Colonic mucosa (tissue), 4 donors: ENCODE measurements around the gene METTL4. TPM values are rescaled to one million over a fixed set of nuclear protein-coding genes. Genes with fewer than 3 reads are reported as not detected.

Experiments
- DNase-seq: peaks from one replicate; pipeline ENCODE4 v3.0.0-alpha.2; 2020
- H3K27ac ChIP-seq: fragments of 200-600 bp; one replicate; pipeline ENCODE4 v1.8.0; 2021
- H3K27me3 ChIP-seq: fragments of 200-600 bp; one replicate; pipeline ENCODE4 v1.8.0; 2021
- H3K36me3 ChIP-seq: fragments of 200-600 bp; one replicate; pipeline ENCODE4 v1.8.0; 2021
- H3K4me1 ChIP-seq: fragments of 200-600 bp; one replicate; pipeline ENCODE4 v1.8.0; 2021; ENCODE audit warnings: mild to moderate bottlenecking
- H3K4me3 ChIP-seq: fragments of 200-600 bp; one replicate; pipeline ENCODE4 v1.8.0; 2021
- H3K9ac ChIP-seq, 2 donors: one replicate each; pipeline ENCODE4 v1.7.0; 2013; ENCODE audit warnings: control low read depth in 2 of 2, low read depth in 2 of 2, low read length in 2 of 2
- H3K9me3 ChIP-seq: fragments of 200-600 bp; one replicate; pipeline ENCODE4 v1.8.0; 2021
- intact Hi-C: fragments of 100-400 bp; cut with DNase I; formaldehyde crosslinking; loops from one replicate; pipeline ENCODE4 v1.14.1; 2022
- total RNA-seq, 2 donors: library from RNA; stranded (reverse); fragmentation: NEBNext Ultra II Directional in 1 of 2; extraction: Animal tissue kit (Norgen Biotek cat#: 25700) in 1 of 2; gene quantifications; one replicate each; pipeline ENCODE4 v1.2.1, GENCODE V29; 2021
- TF ChIP-seq, protein P1 (sequence below): fragments of 200-600 bp; IDR thresholded peaks from one replicate; pipeline ENCODE4 v1.8.0; 2022; ENCODE audit warnings: antibody characterized with exemption, mild to moderate bottlenecking
- donor health status: healthy.
- donor health status: DM: no; HTN: no; CAD: no.
- donor health status: DM: no; HTN: no; CAD: no.

Gene METTL4
- total RNA-seq, 2 donors from 2014 or later = 7.2 to 8.2 TPM

DNA sequence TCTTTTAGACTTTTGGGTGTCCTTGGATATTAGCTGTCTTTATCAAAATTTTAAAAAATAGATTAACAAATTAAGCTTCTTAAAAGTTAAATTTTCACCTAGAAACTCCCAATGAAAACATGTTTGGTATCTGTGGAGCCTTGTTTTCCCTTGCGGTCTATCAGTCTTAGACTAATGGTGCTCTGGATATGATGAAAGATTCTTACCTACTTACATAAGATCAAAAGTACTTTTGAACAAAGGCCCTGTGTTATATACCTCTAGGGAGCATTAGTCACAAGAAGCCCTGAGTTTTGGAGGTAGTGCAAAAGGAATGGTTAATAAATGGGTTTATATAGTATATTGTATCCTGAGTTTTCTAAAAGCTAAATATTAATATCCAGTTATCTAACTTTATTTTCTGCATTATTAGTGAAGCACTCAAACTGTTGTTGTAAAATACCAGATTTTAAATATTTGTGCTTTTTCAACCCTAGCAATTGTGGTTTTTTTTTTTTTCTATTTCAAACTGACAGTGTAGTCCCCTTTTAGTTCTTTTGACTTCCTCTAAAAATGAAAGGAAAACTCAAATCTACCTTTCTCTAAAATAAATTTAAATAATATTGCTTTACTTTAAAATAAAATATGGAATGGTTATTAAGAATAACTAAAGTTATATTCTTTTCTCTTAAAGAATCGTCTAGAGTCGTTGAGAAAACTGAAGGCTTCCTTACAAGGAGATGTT is 18.2 kb upstream of the METTL4 start:
- DNase-seq = no peak
- Histone ChIP-seq H3K27ac (no peak overlapping the region), H3K9me3 (no peaks in the 10 kb centered on the region), H3K4me1 (no peaks in the 10 kb centered on the region), H3K27me3 (no peaks in the 10 kb centered on the region), H3K36me3 (no peaks in the 10 kb centered on the region), H3K9ac (no peak overlapping the region), H3K4me3 (no peak overlapping the region)
- TF ChIP-seq, protein P1, sequence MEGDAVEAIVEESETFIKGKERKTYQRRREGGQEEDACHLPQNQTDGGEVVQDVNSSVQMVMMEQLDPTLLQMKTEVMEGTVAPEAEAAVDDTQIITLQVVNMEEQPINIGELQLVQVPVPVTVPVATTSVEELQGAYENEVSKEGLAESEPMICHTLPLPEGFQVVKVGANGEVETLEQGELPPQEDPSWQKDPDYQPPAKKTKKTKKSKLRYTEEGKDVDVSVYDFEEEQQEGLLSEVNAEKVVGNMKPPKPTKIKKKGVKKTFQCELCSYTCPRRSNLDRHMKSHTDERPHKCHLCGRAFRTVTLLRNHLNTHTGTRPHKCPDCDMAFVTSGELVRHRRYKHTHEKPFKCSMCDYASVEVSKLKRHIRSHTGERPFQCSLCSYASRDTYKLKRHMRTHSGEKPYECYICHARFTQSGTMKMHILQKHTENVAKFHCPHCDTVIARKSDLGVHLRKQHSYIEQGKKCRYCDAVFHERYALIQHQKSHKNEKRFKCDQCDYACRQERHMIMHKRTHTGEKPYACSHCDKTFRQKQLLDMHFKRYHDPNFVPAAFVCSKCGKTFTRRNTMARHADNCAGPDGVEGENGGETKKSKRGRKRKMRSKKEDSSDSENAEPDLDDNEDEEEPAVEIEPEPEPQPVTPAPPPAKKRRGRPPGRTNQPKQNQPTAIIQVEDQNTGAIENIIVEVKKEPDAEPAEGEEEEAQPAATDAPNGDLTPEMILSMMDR = no peak
- intact Hi-C loops = no loop called here

DNA sequence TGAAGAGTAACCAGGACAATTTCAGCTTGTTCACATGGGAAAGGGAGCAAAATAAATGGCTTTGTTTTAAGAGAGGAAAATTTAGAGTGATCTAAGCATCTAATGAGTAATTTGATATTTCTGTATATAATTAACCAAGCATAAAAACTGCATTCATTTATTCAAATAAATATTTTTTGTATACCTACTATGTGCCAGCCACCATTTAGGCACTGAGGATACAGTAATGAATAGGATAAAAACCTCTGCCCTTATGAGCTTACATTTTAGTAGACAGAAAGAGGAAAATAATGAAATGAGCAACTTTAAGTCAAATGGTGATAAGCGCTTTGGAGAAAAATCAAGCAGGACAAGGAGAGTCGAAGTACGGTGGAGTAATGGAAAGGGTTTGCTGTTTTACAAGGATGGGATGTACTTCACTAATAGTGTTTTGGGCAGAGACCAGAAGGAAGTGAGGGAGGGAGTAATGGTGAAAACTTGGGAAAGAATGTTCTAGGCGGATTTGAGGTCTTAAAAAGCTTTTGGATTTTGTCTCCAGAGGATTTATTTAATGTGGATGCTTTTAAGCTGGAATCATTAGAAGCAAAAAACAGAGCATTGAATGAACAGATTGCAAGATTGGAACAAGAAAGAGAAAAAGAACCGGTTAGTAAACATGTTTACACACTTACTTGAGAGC is 17.5 kb upstream of the METTL4 start:
- Histone ChIP-seq H3K4me1 (no peaks in the 10 kb centered on the region), H3K9ac (no peak overlapping the region), H3K27me3 (no peaks in the 10 kb centered on the region), H3K9me3 (no peaks in the 10 kb centered on the region), H3K36me3 (no peaks in the 10 kb centered on the region), H3K27ac (no peak overlapping the region), H3K4me3 (no peak overlapping the region)
- intact Hi-C loops = no loop called here
- no peak for DNase-seq
- TF ChIP-seq, protein P1 = no peak

DNA sequence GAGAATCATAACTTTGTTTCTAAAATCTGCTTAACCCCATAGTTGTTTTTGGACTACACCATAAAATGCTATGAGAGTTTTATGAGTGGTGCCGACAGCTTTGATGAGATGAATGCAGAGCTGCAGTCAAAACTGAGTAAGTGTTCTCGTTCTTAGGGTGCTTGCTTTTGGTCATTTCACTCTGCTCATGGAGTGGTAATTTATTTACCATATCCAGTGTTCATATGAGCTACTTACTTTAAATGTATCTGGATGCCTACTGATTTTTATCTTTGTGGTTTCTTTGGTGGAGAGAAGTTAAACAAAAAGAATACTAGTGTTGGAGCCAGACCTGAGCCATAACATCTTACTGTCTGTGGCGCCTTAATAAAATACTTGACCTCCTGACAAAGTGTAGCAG is 16.5 kb upstream of the METTL4 start:
- no peak overlapping the region for H3K9ac ChIP-seq
- DNase-seq = no peak
- H3K27me3 ChIP-seq = no peaks in the 10 kb centered on the region
- no peaks in the 10 kb centered on the region for H3K4me1 ChIP-seq
- intact Hi-C loops = no loop called here
- H3K4me3 ChIP-seq = no peak overlapping the region
- no peaks in the 10 kb centered on the region for H3K36me3 ChIP-seq
- TF ChIP-seq, protein P1 = no peak
- no peak overlapping the region for H3K27ac ChIP-seq
- no peaks in the 10 kb centered on the region for H3K9me3 ChIP-seq

DNA sequence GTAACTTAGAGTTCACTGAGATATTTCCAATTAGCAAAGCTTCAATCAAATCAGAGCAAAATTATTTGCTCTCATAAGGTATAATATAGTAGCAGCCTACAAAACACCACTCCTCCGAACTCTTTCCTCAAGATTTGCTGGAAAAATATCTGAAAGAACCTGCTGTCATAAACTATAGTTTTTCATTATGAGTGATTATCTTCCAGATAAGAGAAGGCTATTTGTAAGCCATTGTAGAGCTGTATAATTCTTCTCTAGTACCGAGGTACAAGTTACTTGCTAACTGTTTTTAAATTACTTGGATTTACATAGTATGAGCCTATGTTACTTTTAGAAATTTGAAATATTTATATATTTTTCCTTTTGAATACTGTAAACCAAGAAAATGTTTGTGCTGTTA is 2.1 kb upstream of the METTL4 start:
- TF ChIP-seq, protein P1 = no peak
- H3K4me1 ChIP-seq = peaks cover 4% of the 10 kb centered on the region
- intact Hi-C loops = loop anchor here (5.0 kb wide), 1 partner anchor 84 kb away; the partner anchor contains the start of gene SMCHD1

DNA sequence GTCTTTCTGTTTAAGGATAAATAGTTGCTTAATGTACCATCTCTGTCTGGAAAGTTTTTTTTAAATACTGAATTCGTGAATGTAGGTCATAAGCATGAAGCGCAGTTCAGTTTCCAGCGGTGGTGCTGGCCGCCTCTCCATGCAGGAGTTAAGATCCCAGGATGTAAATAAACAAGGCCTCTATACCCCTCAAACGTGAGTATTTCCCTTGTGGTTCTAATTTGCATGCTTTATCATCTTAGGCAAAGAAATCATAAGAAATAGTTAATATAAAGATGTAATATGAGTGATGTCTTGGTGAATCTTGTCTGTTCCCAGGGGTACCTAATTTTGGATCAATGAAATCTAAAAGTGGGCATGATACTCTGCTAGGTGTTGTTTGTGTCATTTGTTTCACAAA is 1.6 kb upstream of the METTL4 start:
- TF ChIP-seq, protein P1 = no peak
- H3K27ac ChIP-seq = no peak overlapping the region
- H3K36me3 ChIP-seq = no peaks in the 10 kb centered on the region
- no peaks in the 10 kb centered on the region for H3K27me3 ChIP-seq
- H3K4me3 ChIP-seq = no peak overlapping the region
- no peak for DNase-seq
- no peak overlapping the region for H3K9ac ChIP-seq
- peaks cover 4% of the 10 kb centered on the region for H3K4me1 ChIP-seq
- intact Hi-C loops = loop anchor here (5.0 kb wide), 1 partner anchor 84 kb away; the partner anchor contains the start of gene SMCHD1
- H3K9me3 ChIP-seq = no peaks in the 10 kb centered on the region

More for the DNA sequence above, 2.1 kb upstream of the METTL4 start:
- H3K9me3 ChIP-seq = no peaks in the 10 kb centered on the region
- H3K4me3 ChIP-seq = no peak overlapping the region
- no peak overlapping the region for H3K9ac ChIP-seq
- no peak overlapping the region for H3K27ac ChIP-seq
- no peaks in the 10 kb centered on the region for H3K36me3 ChIP-seq
- no peaks in the 10 kb centered on the region for H3K27me3 ChIP-seq
- DNase-seq = no peak
